GM03348 (cell line): ENCODE measurements around the gene ARHGAP21.

Experiments used
- DNase-seq: peaks from one replicate; pipeline ENCODE4 v3.0.0; 2012; ENCODE audit warnings: low spot score

The ARHGAP21 gene

GRCh38 chr10:24533981-24534380 is 189.7 kb downstream of the ARHGAP21 start:
- DNase-seq: no peak
